HepG2 (cell line): ENCODE measurements around the gene PRRT2. TPM values are rescaled to one million over a fixed set of nuclear protein-coding genes. Genes with fewer than 3 reads are reported as not detected.

ENCODE experiments used
- FOSL1 ChIP-seq: sonication (generic); formaldehyde crosslinking; IDR thresholded peaks from 2 replicates; pipeline ENCODE4 v1.9.0; 2021; ENCODE audit warnings: missing genetic modification reagents, borderline replicate concordance
- FUBP1 ChIP-seq: sonication (generic); formaldehyde crosslinking; IDR thresholded peaks from 2 replicates; pipeline ENCODE4 v1.5.1; 2020; ENCODE audit warnings: missing genetic modification reagents, mild to moderate bottlenecking, borderline replicate concordance
- GRHL1 ChIP-seq: sonication (generic); formaldehyde crosslinking; conservative IDR thresholded peaks from 2 replicates; pipeline ENCODE4 v1.8.0; 2022; ENCODE audit warnings: missing genetic modification reagents
- MAFF ChIP-seq: IDR thresholded peaks from 2 replicates; pipeline ENCODE4 v1.6.1; 2011; ENCODE audit warnings: low read depth, low read length, improper control_type of control experiment
- SMAD9 ChIP-seq: sonication (generic); formaldehyde crosslinking; IDR thresholded peaks from 2 replicates; pipeline ENCODE4 v1.5.1; 2020; ENCODE audit warnings: mild to moderate bottlenecking, missing genetic modification reagents
- SRSF9 ChIP-seq: fragments of 200-400 bp; formaldehyde crosslinking; IDR thresholded peaks from 2 replicates; pipeline ENCODE4 v1.6.1; 2018; ENCODE audit warnings: borderline replicate concordance, mild to moderate bottlenecking, low read depth, low read length; ENCODE audit not compliant: insufficient read depth, poor library complexity, severe bottlenecking
- TSC22D2 ChIP-seq: sonication (generic); formaldehyde crosslinking; IDR thresholded peaks from 2 replicates; pipeline ENCODE4 v1.5.1; 2020; ENCODE audit warnings: missing genetic modification reagents, mild to moderate bottlenecking, borderline replicate concordance
- ZBED4 ChIP-seq: sonication (generic); formaldehyde crosslinking; IDR thresholded peaks from 2 replicates; pipeline ENCODE4 v1.4.0; 2020; ENCODE audit warnings: missing genetic modification reagents, borderline replicate concordance
- ZBTB42 ChIP-seq: sonication (generic); formaldehyde crosslinking; IDR thresholded peaks from 2 replicates; pipeline ENCODE4 v1.5.0; 2020; ENCODE audit warnings: mild to moderate bottlenecking, missing genetic modification reagents
- ZNF317 ChIP-seq: sonication (generic); formaldehyde crosslinking; IDR thresholded peaks from 2 replicates; pipeline ENCODE4 v1.5.0; 2020; ENCODE audit warnings: mild to moderate bottlenecking, missing genetic modification reagents
- ZNF557 ChIP-seq: sonication (generic); formaldehyde crosslinking; IDR thresholded peaks from 2 replicates; pipeline ENCODE4 v1.4.0; 2020; ENCODE audit warnings: missing genetic modification reagents
- ZXDC ChIP-seq: sonication (generic); formaldehyde crosslinking; IDR thresholded peaks from 2 replicates; pipeline ENCODE4 v1.5.0; 2020; ENCODE audit warnings: mild to moderate bottlenecking, missing genetic modification reagents
- polyA plus RNA-seq, 8 experiments: library from polyadenylated mRNA; depleted of rRNA in 3 of 8; stranded (reverse) in 7 of 8; unstranded in 1 of 8; fragments of >200 nt; fragmentation: Illumina TruSeq in 4 of 8; extraction: Trizol in 4 of 8; gene quantifications; 2 replicates each; pipeline versions ENCODE4 v1.2.1 to v1.2.3, GENCODE V29; 2011 to 2016; ENCODE audit warnings: low read depth in 4 of 8, missing spikeins in 1 of 8, mixed read lengths in 1 of 8; ENCODE audit not compliant: insufficient read depth in 1 of 8
- total RNA-seq, 5 experiments: library from RNA; depleted of rRNA; stranded (reverse); fragments of >200 nt; fragmentation: Illumina TruSeq; extraction: Trizol; gene quantifications; 2 replicates each; pipeline ENCODE4 v1.2.3, GENCODE V29; 2016; ENCODE audit warnings: low read depth in 1 of 5
- TF ChIP-seq, protein P1 (sequence below): sonication (generic); formaldehyde crosslinking; IDR thresholded peaks from 2 replicates; pipeline ENCODE4 v1.5.1; 2020; ENCODE audit warnings: mild to moderate bottlenecking, moderate library complexity, missing genetic modification reagents
- TF ChIP-seq, protein P2 (sequence below): sonication (generic); formaldehyde crosslinking; IDR thresholded peaks from 2 replicates; pipeline ENCODE4 v1.4.0; 2020; ENCODE audit warnings: missing genetic modification reagents

PRRT2 gene
- total and polyA plus RNA-seq, 2 of the 13 experiments (the other 11 are each of a cell fraction or from before 2014, with no cell fraction given): 0.51 to 1.1 TPM

DNA sequence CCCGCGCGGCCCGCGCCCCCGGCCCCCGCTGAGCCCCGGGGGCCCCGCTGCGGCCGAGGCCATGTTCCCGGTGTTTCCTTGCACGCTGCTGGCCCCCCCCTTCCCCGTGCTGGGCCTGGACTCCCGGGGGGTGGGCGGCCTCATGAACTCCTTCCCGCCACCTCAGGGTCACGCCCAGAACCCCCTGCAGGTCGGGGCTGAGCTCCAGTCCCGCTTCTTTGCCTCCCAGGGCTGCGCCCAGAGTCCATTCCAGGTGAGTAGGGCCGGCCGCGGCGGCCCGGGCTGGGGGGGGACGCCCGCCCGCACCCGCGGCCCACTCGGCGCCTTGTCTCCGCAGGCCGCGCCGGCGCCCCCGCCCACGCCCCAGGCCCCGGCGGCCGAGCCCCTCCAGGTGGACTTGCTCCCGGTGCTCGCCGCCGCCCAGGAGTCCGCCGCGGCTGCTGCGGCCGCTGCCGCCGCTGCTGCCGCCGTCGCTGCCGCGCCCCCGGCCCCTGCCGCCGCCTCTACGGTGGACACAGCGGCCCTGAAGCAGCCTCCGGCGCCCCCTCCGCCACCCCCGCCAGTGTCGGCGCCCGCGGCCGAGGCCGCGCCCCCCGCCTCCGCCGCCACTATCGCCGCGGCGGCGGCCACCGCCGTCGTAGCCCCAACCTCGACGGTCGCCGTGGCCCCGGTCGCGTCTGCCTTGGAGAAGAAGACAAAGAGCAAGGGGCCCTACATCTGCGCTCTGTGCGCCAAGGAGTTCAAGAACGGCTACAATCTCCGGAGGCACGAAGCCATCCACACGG, 5.2 kb upstream of the PRRT2 start (continued):
- TF ChIP-seq FUBP1 (CRISPR knock-in tag): no peak
- TF ChIP-seq, protein P1, sequence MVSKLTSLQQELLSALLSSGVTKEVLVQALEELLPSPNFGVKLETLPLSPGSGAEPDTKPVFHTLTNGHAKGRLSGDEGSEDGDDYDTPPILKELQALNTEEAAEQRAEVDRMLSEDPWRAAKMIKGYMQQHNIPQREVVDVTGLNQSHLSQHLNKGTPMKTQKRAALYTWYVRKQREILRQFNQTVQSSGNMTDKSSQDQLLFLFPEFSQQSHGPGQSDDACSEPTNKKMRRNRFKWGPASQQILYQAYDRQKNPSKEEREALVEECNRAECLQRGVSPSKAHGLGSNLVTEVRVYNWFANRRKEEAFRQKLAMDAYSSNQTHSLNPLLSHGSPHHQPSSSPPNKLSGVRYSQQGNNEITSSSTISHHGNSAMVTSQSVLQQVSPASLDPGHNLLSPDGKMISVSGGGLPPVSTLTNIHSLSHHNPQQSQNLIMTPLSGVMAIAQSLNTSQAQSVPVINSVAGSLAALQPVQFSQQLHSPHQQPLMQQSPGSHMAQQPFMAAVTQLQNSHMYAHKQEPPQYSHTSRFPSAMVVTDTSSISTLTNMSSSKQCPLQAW: no peak
- TF ChIP-seq SRSF9: no peak
- TF ChIP-seq ZBED4: no peak
- TF ChIP-seq ZNF317 (CRISPR knock-in tag): no peak
- TF ChIP-seq TSC22D2 (CRISPR knock-in tag): no peak
- no peak for TF ChIP-seq FOSL1
- no peak for TF ChIP-seq SMAD9 (CRISPR knock-in tag)
- TF ChIP-seq ZXDC (CRISPR knock-in tag): no peak
- TF ChIP-seq, protein P2, sequence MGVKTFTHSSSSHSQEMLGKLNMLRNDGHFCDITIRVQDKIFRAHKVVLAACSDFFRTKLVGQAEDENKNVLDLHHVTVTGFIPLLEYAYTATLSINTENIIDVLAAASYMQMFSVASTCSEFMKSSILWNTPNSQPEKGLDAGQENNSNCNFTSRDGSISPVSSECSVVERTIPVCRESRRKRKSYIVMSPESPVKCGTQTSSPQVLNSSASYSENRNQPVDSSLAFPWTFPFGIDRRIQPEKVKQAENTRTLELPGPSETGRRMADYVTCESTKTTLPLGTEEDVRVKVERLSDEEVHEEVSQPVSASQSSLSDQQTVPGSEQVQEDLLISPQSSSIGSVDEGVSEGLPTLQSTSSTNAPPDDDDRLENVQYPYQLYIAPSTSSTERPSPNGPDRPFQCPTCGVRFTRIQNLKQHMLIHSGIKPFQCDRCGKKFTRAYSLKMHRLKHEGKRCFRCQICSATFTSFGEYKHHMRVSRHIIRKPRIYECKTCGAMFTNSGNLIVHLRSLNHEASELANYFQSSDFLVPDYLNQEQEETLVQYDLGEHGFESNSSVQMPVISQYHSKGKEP (CRISPR knock-in tag): no peak
- TF ChIP-seq ZBTB42: no peak
- no peak for TF ChIP-seq GRHL1
- no peak for TF ChIP-seq ZNF557
- no peak for TF ChIP-seq MAFF
